NCI-H2171 (cell line): ENCODE data around the gene SMTNL1.
A peak's percentile ranks its signal among the peaks of the same experiment; 100 is the strongest.

Source experiments
- DNase-seq: peaks from one replicate; lab custom pipeline; 2025; lab: John Stamatoyannopoulos, UW

SMTNL1 gene

GRCh38 chr11:57588046-57588710 is 50.8 kb downstream of the SMTNL1 start:
- DNase-seq, result no peak

- no peak for DNase-seq
Measured at GRCh38 chr11:57596266-57596885, 59.0 kb downstream of the SMTNL1 start.

- no peak for DNase-seq
Measured at GRCh38 chr11:57597461-57597915, 60.1 kb downstream of the SMTNL1 start, which contains the start of gene SERPING1. Gene SERPING1 (plus strand): TSS chr11:57597685. CDS start chr11:57598271, 586 bp downstream.

- peak; percentile 65 for DNase-seq
Measured at GRCh38 chr11:57597916-57598830, 60.8 kb downstream of the SMTNL1 start.

- DNase-seq, result no peak
Measured at GRCh38 chr11:57598831-57599155, 61.4 kb downstream of the SMTNL1 start.

- DNase-seq, result no peak
Measured at GRCh38 chr11:57599381-57599780, 62.0 kb downstream of the SMTNL1 start.
